Neuronal stem cell (in vitro differentiated cells): ENCODE results near the gene DNASE1L2.

Experiments
- DNase-seq: peaks from one replicate; pipeline ENCODE4 v3.0.0-alpha.2; 2013; ENCODE audit warnings: low spot score
- H2AFZ ChIP-seq: one replicate; pipeline ENCODE4 v1.6.1; 2013; ENCODE audit warnings: mild to moderate bottlenecking, low read length, inconsistent platforms
- H2AK5ac ChIP-seq: 2 replicates; pipeline ENCODE4 v1.6.1; 2013; ENCODE audit warnings: low read depth, mild to moderate bottlenecking, inconsistent platforms, low read length, moderate library complexity, mixed read lengths
- H2BK120ac ChIP-seq: 2 replicates; pipeline ENCODE4 v1.6.1; 2013; ENCODE audit warnings: low read depth, mild to moderate bottlenecking, inconsistent platforms, low read length, moderate library complexity, mixed read lengths
- H2BK12ac ChIP-seq: one replicate; pipeline ENCODE4 v1.6.1; 2013; ENCODE audit warnings: low read length, inconsistent platforms
- H2BK15ac ChIP-seq: 2 replicates; pipeline ENCODE4 v1.6.1; 2013; ENCODE audit warnings: mild to moderate bottlenecking, low read length, inconsistent platforms, mixed read lengths
- H2BK5ac ChIP-seq: one replicate; pipeline ENCODE4 v1.6.1; 2013; ENCODE audit warnings: inconsistent platforms, mild to moderate bottlenecking, low read length, moderate library complexity
- H3K14ac ChIP-seq: one replicate; pipeline ENCODE4 v1.6.1; 2013; ENCODE audit warnings: low read length, inconsistent platforms
- H3K18ac ChIP-seq: 2 replicates; pipeline ENCODE4 v1.6.1; 2013; ENCODE audit warnings: low read length, inconsistent platforms
- H3K23ac ChIP-seq: 2 replicates; pipeline ENCODE4 v1.6.1; 2013; ENCODE audit warnings: low read depth, mild to moderate bottlenecking, mixed read lengths, low read length, inconsistent platforms; ENCODE audit not compliant: poor library complexity
- H3K27ac ChIP-seq: replicated peaks from 3 replicates; pipeline ENCODE4 v1.5.1; 2013; ENCODE audit warnings: low read length, inconsistent platforms
- H3K27me3 ChIP-seq, 3 experiments: 2 replicates each; pipeline ENCODE4 v1.6.1; 2013; ENCODE audit warnings: low read length in 3 of 3, mild to moderate bottlenecking in 2 of 3, inconsistent platforms in 1 of 3, low read depth in 1 of 3, mixed read lengths in 1 of 3, moderate library complexity in 1 of 3; ENCODE audit not compliant: control insufficient read depth in 3 of 3, insufficient read depth in 3 of 3
- H3K36me3 ChIP-seq, 2 donors: replicated peaks in 1 of 2; 2 replicates each; pipeline ENCODE4 v1.6.1; 2013; ENCODE audit warnings: low read length in 2 of 2; ENCODE audit not compliant: control insufficient read depth in 2 of 2, insufficient read depth in 2 of 2
- H3K4ac ChIP-seq: 2 replicates; pipeline ENCODE4 v1.6.1; 2013; ENCODE audit warnings: inconsistent platforms, mild to moderate bottlenecking, low read length, moderate library complexity
- H3K4me1 ChIP-seq, 2 donors: 1 replicate in 1 of 2; 2 replicates in 1 of 2; pipeline ENCODE4 v1.6.1; 2013; ENCODE audit warnings: low read length in 2 of 2, low read depth in 1 of 2; ENCODE audit not compliant: control insufficient read depth in 2 of 2, insufficient read depth in 1 of 2
- H3K4me2 ChIP-seq: one replicate; pipeline ENCODE4 v1.6.1; 2013; ENCODE audit warnings: mild to moderate bottlenecking, low read length, inconsistent platforms; ENCODE audit not compliant: insufficient read depth, poor library complexity, severe bottlenecking
- H3K4me3 ChIP-seq, 2 donors: 2 replicates each; pipeline ENCODE4 v1.5.1; 2013; ENCODE audit warnings: low read length in 2 of 2, mild to moderate bottlenecking in 2 of 2, inconsistent platforms in 1 of 2, moderate library complexity in 1 of 2
- H3K79me1 ChIP-seq: one replicate; pipeline ENCODE4 v1.6.1; 2013; ENCODE audit warnings: low read depth, mild to moderate bottlenecking, inconsistent platforms, low read length, moderate library complexity
- H3K9ac ChIP-seq: one replicate; pipeline ENCODE4 v1.6.1; 2013; ENCODE audit warnings: mild to moderate bottlenecking, low read depth, low read length, inconsistent platforms; ENCODE audit not compliant: poor library complexity
- H3K9me3 ChIP-seq, 2 donors: replicated peaks in 1 of 2; 2 replicates each; pipeline versions ENCODE3 to v1.6.1; 2013; ENCODE audit warnings: low read length in 2 of 2, mild to moderate bottlenecking in 2 of 2, inconsistent platforms in 1 of 2, low read depth in 1 of 2, mixed read lengths in 1 of 2, moderate library complexity in 1 of 2; ENCODE audit not compliant: control insufficient read depth in 2 of 2, insufficient read depth in 1 of 2
- H4K8ac ChIP-seq: one replicate; pipeline ENCODE4 v1.6.1; 2013; ENCODE audit warnings: low read depth, mild to moderate bottlenecking, inconsistent platforms, low read length, moderate library complexity
- H4K91ac ChIP-seq: one replicate; pipeline ENCODE4 v1.6.1; 2013; ENCODE audit warnings: low read length, low read depth, mild to moderate bottlenecking, inconsistent platforms; ENCODE audit not compliant: poor library complexity
- WGBS, 2 donors: extraction: QIAGEN DNeasy Blood & Tissue Kit; methylation state at CpG; one replicate each; pipeline ENCODE4 v1.1.7; 2013; ENCODE audit warnings: missing lambda C conversion rate in 2 of 2, mixed read lengths in 1 of 2; ENCODE audit not compliant: insufficient read length in 2 of 2, insufficient replicate concordance in 1 of 2; ENCODE audit errors: extremely low coverage in 2 of 2; 5-methylcytosine and 5-hydroxymethylcytosine counted together

The DNASE1L2 gene

GRCh38 chr16:2204416-2205103, 31.7 kb upstream of the DNASE1L2 start:
- H3K27ac ChIP-seq = no peak overlapping the region
- peak overlapping the region; percentile 51 for H3K4me2 ChIP-seq
- no peak overlapping the region for H2BK12ac ChIP-seq
- H3K79me1 ChIP-seq = peaks cover 18% of the 10 kb centered on the region
- peaks cover 0 to 8% (median 2%) of the 10 kb centered on the region in 3 experiments for H3K27me3 ChIP-seq
- H3K9ac ChIP-seq = no peak overlapping the region
- 100% methylated on average over 3 of the region's 13 CpGs; no CpG with 5 or more reads in 1 of the 2 donors for WGBS, 2 donors
- peak overlapping the region; percentile 97 for H2AFZ ChIP-seq
- no peak overlapping the region for H3K23ac ChIP-seq
- peaks cover 0 to 6% of the 10 kb centered on the region in 2 donors for H3K9me3 ChIP-seq
- no peak overlapping the region for H4K8ac ChIP-seq
- H3K14ac ChIP-seq = no peak overlapping the region
- H4K91ac ChIP-seq = no peak overlapping the region
- peak overlapping the region; percentile 28 for H2AK5ac ChIP-seq
- H3K36me3 ChIP-seq = peaks cover 28 to 35% of the 10 kb centered on the region in 2 donors
- H3K4me3 ChIP-seq = peak overlapping the region; percentile 90 to 97
- H3K4me1 ChIP-seq = peaks cover 6 to 9% of the 10 kb centered on the region in 2 donors
- DNase-seq = no peak
- no peak overlapping the region for H3K18ac ChIP-seq
- H2BK15ac ChIP-seq = peak overlapping the region; percentile 71
- H2BK5ac ChIP-seq = peak overlapping the region; percentile 98
- H3K4ac ChIP-seq = no peak overlapping the region
- no peak overlapping the region for H2BK120ac ChIP-seq

GRCh38 chr16:2205104-2205966, 30.9 kb upstream of the DNASE1L2 start, which contains the start of gene MLST8:
TSS of gene MLST8 (plus strand) at chr16:2205454. CDS start at chr16:2206086, 632 bp downstream.
- peaks cover 6 to 9% of the 10 kb centered on the region in 2 donors for H3K4me1 ChIP-seq
- H3K18ac ChIP-seq = peak within 1 kb of the TSS; percentile 100
- H3K4me3 ChIP-seq = peak within 1 kb of the TSS; percentile 90 to 97
- peaks cover 30 to 43% of the 10 kb centered on the region in 2 donors for H3K36me3 ChIP-seq
- peaks cover 0 to 2% of the 10 kb centered on the region in 2 donors for H3K9me3 ChIP-seq
- peak within 1 kb of the TSS; percentile 100 for H2BK12ac ChIP-seq
- DNase-seq = peak; percentile 91
- H3K4ac ChIP-seq = peak within 1 kb of the TSS; percentile 76
- peaks cover 18% of the 10 kb centered on the region for H3K79me1 ChIP-seq
- peak within 1 kb of the TSS; percentile 90 for H2BK15ac ChIP-seq
- WGBS, 2 donors = no CpG with 5 or more reads among the region's 93 CpGs
- H4K8ac ChIP-seq = peak within 1 kb of the TSS; percentile 93
- peak within 1 kb of the TSS; percentile 85 for H3K4me2 ChIP-seq
- peak within 1 kb of the TSS; percentile 92 for H3K27ac ChIP-seq
- peak within 1 kb of the TSS; percentile 85 for H4K91ac ChIP-seq
- peak within 1 kb of the TSS; percentile 97 for H2AFZ ChIP-seq
- peak within 1 kb of the TSS; percentile 98 for H3K9ac ChIP-seq
- H3K14ac ChIP-seq = peak within 1 kb of the TSS; percentile 100
- peaks cover 0 to 2% (median 2%) of the 10 kb centered on the region in 3 experiments for H3K27me3 ChIP-seq
- H2AK5ac ChIP-seq = peak within 1 kb of the TSS; percentile 100
- peak within 1 kb of the TSS; percentile 98 for H3K23ac ChIP-seq
- H2BK5ac ChIP-seq = peak within 1 kb of the TSS; percentile 98
- peak within 1 kb of the TSS; percentile 87 for H2BK120ac ChIP-seq

- H3K27me3 ChIP-seq = no peaks in the 10 kb centered on the region
- H4K8ac ChIP-seq = no peak overlapping the region
- H2BK15ac ChIP-seq = peak overlapping the region; percentile 90
- peak overlapping the region; percentile 87 for H2BK120ac ChIP-seq
- peak overlapping the region; percentile 82 for H3K14ac ChIP-seq
- peak overlapping the region; percentile 98 for H2BK5ac ChIP-seq
- H2AFZ ChIP-seq = peak overlapping the region; percentile 97
- H4K91ac ChIP-seq = peak overlapping the region; percentile 64
- H3K4ac ChIP-seq = peak overlapping the region; percentile 76
- peak overlapping the region; percentile 85 for H3K4me2 ChIP-seq
- peak overlapping the region; percentile 100 for H2BK12ac ChIP-seq
- peak overlapping the region; percentile 96 for H3K18ac ChIP-seq
- peaks cover 18% of the 10 kb centered on the region for H3K79me1 ChIP-seq
- peak overlapping the region; percentile 98 for H3K23ac ChIP-seq
- H2AK5ac ChIP-seq = peak overlapping the region; percentile 100
- H3K36me3 ChIP-seq = peaks cover 30 to 43% of the 10 kb centered on the region in 2 donors
- no CpG with 5 or more reads among the region's 16 CpGs for WGBS, 2 donors
- H3K27ac ChIP-seq = peak overlapping the region; percentile 92
- peak overlapping the region; percentile 95 for H3K9ac ChIP-seq
- H3K9me3 ChIP-seq = no peaks in the 10 kb centered on the region
- no peak for DNase-seq
- H3K4me1 ChIP-seq = peaks cover 6 to 9% of the 10 kb centered on the region in 2 donors
- H3K4me3 ChIP-seq = peak overlapping the region; percentile 90 to 97
Observed at GRCh38 chr16:2205967-2206313, 30.3 kb upstream of the DNASE1L2 start.
